ENCODE data around the gene NDFIP2.
A peak's percentile ranks its signal among the peaks of the same experiment; 100 is the strongest.

The NDFIP2 gene

GRCh38 chr13:79480954-79481684, at the start of gene NDFIP2:
Gene NDFIP2 (plus strand): TSS chr13:79481155. CDS start chr13:79481204, 49 bp downstream.
- H3K4me3 ChIP-seq (ENCODE audit: low read depth, low read length), result peak within 1 kb of the TSS; percentile 93
- TF ChIP-seq CTCF (IDR thresholded peaks at IDR 0.05; ENCODE audit: borderline replicate concordance, insufficient read depth, low read depth, low read length), result no peak

GRCh38 chr13:79432086-79432485, 48.9 kb upstream of the NDFIP2 start:
- no peak for TF ChIP-seq CTCF (IDR thresholded peaks at IDR 0.05; ENCODE audit: borderline replicate concordance, insufficient read depth, low read depth, low read length)
- no peak overlapping the region for H3K4me3 ChIP-seq (ENCODE audit: low read depth, low read length)

GRCh38 chr13:79432992-79433391, 48.0 kb upstream of the NDFIP2 start:
- no peak for TF ChIP-seq CTCF (IDR thresholded peaks at IDR 0.05; ENCODE audit: borderline replicate concordance, insufficient read depth, low read depth, low read length)
- no peak overlapping the region for H3K4me3 ChIP-seq (ENCODE audit: low read depth, low read length)

- H3K4me3 ChIP-seq (ENCODE audit: low read depth, low read length), result no peak overlapping the region
- TF ChIP-seq CTCF (IDR thresholded peaks at IDR 0.05; ENCODE audit: borderline replicate concordance, insufficient read depth, low read depth, low read length), result no peak
Measured at GRCh38 chr13:79434556-79434955, 46.4 kb upstream of the NDFIP2 start.

- no peak overlapping the region for H3K4me3 ChIP-seq (ENCODE audit: low read depth, low read length)
Measured at GRCh38 chr13:79435561-79435990, 45.4 kb upstream of the NDFIP2 start.

GRCh38 chr13:79439275-79439674, 41.7 kb upstream of the NDFIP2 start:
- H3K4me3 ChIP-seq (ENCODE audit: low read depth, low read length), result no peak overlapping the region
- no peak for TF ChIP-seq CTCF (IDR thresholded peaks at IDR 0.05; ENCODE audit: borderline replicate concordance, insufficient read depth, low read depth, low read length)

More at GRCh38 chr13:79435561-79435990, 45.4 kb upstream of the NDFIP2 start:
- no peak for TF ChIP-seq CTCF (IDR thresholded peaks at IDR 0.05; ENCODE audit: borderline replicate concordance, insufficient read depth, low read depth, low read length)

GRCh38 chr13:79440958-79441528, 39.9 kb upstream of the NDFIP2 start:
- no peak for TF ChIP-seq CTCF (IDR thresholded peaks at IDR 0.05; ENCODE audit: borderline replicate concordance, insufficient read depth, low read depth, low read length)
- H3K4me3 ChIP-seq (ENCODE audit: low read depth, low read length), result no peak overlapping the region

Data from GM12875 (cell line).